ENCODE results near the gene ATOSB. TPM values are rescaled to one million over a fixed set of nuclear protein-coding genes. Genes with fewer than 3 reads are reported as not detected.

Gene ATOSB
- polyA plus RNA-seq, 2 donors = 19.6 to 20.9 TPM

GRCh38 chr9:35059438-35059837 is 56.2 kb downstream of the ATOSB start:
- 94% methylated on average over 10 of the region's 10 CpGs for WGBS, 2 donors
- H3K36me3 ChIP-seq (ENCODE audit: control insufficient read depth in 2 of 2, insufficient read depth in 2 of 2, low read length in 1 of 2) = peaks cover 55 to 64% of the 10 kb centered on the region in 2 donors
- H3K4me1 ChIP-seq (ENCODE audit: control insufficient read depth in 2 of 2, insufficient read depth in 2 of 2, low read length in 1 of 2) = no peaks in the 10 kb centered on the region
- no peak overlapping the region for H3K27ac ChIP-seq (ENCODE audit: low read depth in 2 of 2, low read length in 1 of 2)
- H3K9me3 ChIP-seq (ENCODE audit: control insufficient read depth in 2 of 2, insufficient read depth in 1 of 2, low read depth in 1 of 2, low read length in 1 of 2) = no peaks in the 10 kb centered on the region
- no peaks in the 10 kb centered on the region for H3K27me3 ChIP-seq (ENCODE audit: control insufficient read depth in 1 of 2, insufficient read depth in 2 of 2, low read length in 2 of 2)
- H3K4me3 ChIP-seq (ENCODE audit: low read depth in 1 of 2, low read length in 2 of 2) = no peak overlapping the region

DNA sequence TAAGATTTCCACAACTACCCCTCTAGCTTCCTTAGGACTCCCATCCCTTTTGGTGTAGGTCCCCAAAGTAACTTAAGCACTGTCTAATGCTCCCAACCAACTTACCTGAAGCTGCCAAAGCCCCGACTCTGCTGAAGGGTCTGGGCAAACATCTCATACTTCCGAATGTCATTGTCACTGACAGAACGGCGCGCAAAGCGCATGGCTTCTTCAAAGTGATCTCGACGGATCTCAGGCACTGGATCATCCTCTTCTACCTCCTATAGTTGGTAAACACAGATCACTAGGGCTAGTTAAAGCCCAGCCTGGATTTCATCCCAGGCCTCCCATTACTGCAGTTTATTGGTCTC is 58.4 kb downstream of the ATOSB start:
- no peaks in the 10 kb centered on the region for H3K4me1 ChIP-seq (ENCODE audit: control insufficient read depth in 2 of 2, insufficient read depth in 2 of 2, low read length in 1 of 2)
- H3K9me3 ChIP-seq (ENCODE audit: control insufficient read depth in 2 of 2, insufficient read depth in 1 of 2, low read depth in 1 of 2, low read length in 1 of 2) = no peaks in the 10 kb centered on the region
- H3K27ac ChIP-seq (ENCODE audit: low read depth in 2 of 2, low read length in 1 of 2) = no peak overlapping the region
- WGBS, 2 donors = 96 to 97% methylated on average over 8 of the region's 8 CpGs
- H3K4me3 ChIP-seq (ENCODE audit: low read depth in 1 of 2, low read length in 2 of 2) = no peak overlapping the region
- peaks cover 35 to 47% of the 10 kb centered on the region in 2 donors for H3K36me3 ChIP-seq (ENCODE audit: control insufficient read depth in 2 of 2, insufficient read depth in 2 of 2, low read length in 1 of 2)
- no peaks in the 10 kb centered on the region for H3K27me3 ChIP-seq (ENCODE audit: control insufficient read depth in 1 of 2, insufficient read depth in 2 of 2, low read length in 2 of 2)

DNA sequence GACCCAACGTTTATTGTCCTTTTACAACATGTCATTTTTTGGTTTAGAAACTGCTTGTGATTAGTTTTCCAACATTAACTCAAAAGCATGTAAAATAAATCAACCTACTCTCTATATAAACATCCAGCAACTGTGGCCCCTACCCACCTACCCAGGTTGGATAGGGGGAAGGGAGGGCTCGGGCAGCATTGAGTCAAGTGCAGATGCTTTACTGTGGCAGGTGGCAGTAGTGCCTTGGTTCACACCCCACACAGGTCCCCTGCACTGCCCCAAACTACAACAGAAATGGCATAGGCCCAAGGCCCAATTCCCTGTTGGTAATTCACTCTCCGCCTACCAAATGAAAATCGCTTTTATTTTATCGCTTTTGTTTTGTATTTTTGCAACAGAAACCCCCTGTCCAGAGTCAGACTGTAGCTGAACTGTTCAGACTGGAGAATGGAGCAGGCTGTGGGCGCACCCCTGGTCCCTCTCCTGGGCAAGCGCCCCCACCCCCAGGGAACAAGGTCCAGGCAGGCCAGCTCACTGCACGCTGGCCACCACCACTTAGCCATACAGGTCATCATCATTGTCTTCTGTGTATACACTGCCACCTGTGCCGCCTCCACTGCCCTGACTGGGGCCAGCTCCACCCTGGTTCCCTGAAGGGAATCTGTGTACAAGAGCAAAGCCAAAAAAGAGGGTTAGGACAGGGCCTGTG is 58.9 kb downstream of the ATOSB start:
- no peaks in the 10 kb centered on the region for H3K4me1 ChIP-seq (ENCODE audit: control insufficient read depth in 2 of 2, insufficient read depth in 2 of 2, low read length in 1 of 2)
- 91 to 95% methylated on average over 9 of the region's 9 CpGs for WGBS, 2 donors
- no peaks in the 10 kb centered on the region for H3K9me3 ChIP-seq (ENCODE audit: control insufficient read depth in 2 of 2, insufficient read depth in 1 of 2, low read depth in 1 of 2, low read length in 1 of 2)
- H3K27me3 ChIP-seq (ENCODE audit: control insufficient read depth in 1 of 2, insufficient read depth in 2 of 2, low read length in 2 of 2) = no peaks in the 10 kb centered on the region
- no peak overlapping the region for H3K27ac ChIP-seq (ENCODE audit: low read depth in 2 of 2, low read length in 1 of 2)
- peaks cover 30 to 42% of the 10 kb centered on the region in 2 donors for H3K36me3 ChIP-seq (ENCODE audit: control insufficient read depth in 2 of 2, insufficient read depth in 2 of 2, low read length in 1 of 2)
- H3K4me3 ChIP-seq (ENCODE audit: low read depth in 1 of 2, low read length in 2 of 2) = no peak overlapping the region

DNA sequence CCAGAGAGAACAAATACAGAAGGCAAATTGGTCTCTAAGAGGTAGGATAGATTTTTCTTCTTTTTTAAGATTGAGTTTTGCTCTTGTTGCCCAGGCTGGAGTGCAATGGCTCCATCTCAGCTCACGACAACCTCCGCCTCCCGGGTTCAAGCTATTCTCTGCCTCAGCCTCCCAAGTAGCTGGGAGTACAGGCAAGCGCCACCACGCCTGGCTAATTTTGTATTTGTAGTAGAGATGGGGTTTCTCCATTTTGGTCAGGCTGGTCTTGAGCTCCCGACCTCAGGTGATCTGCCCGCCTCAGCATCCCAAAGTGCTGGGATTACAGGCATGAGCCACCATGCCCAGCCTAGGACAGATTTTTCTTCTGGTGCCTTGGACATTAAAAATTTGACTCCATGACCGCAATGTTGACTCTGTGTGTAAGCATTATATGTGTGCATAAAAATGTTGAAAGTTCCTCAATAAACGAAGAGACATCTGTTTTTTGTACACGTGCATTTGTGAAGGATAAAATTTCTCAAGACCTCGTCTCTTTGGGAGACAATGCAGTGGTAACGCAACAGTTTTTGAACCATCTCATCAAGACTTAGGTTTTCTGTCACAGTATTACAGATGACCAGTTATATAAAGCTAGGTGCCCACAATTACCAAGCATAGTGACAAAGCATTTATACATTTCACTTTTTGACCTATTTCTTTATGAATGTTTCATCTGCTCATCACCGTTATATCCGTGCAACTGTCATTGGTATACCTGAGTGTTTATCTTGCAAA is 60.6 kb downstream of the ATOSB start:
- Histone ChIP-seq H3K27me3 (ENCODE audit: control insufficient read depth in 1 of 2, insufficient read depth in 2 of 2, low read length in 2 of 2) (no peaks in the 10 kb centered on the region), H3K27ac (ENCODE audit: low read depth in 2 of 2, low read length in 1 of 2) (no peak overlapping the region), H3K9me3 (ENCODE audit: control insufficient read depth in 2 of 2, insufficient read depth in 1 of 2, low read depth in 1 of 2, low read length in 1 of 2) (no peaks in the 10 kb centered on the region), H3K4me3 (ENCODE audit: low read depth in 1 of 2, low read length in 2 of 2) (no peak overlapping the region), H3K4me1 (ENCODE audit: control insufficient read depth in 2 of 2, insufficient read depth in 2 of 2, low read length in 1 of 2) (no peaks in the 10 kb centered on the region), H3K36me3 (ENCODE audit: control insufficient read depth in 2 of 2, insufficient read depth in 2 of 2, low read length in 1 of 2) (peaks cover 18 to 27% of the 10 kb centered on the region in 2 donors)
- WGBS, 2 donors = 93 to 96% methylated on average over 14 of the region's 14 CpGs

DNA sequence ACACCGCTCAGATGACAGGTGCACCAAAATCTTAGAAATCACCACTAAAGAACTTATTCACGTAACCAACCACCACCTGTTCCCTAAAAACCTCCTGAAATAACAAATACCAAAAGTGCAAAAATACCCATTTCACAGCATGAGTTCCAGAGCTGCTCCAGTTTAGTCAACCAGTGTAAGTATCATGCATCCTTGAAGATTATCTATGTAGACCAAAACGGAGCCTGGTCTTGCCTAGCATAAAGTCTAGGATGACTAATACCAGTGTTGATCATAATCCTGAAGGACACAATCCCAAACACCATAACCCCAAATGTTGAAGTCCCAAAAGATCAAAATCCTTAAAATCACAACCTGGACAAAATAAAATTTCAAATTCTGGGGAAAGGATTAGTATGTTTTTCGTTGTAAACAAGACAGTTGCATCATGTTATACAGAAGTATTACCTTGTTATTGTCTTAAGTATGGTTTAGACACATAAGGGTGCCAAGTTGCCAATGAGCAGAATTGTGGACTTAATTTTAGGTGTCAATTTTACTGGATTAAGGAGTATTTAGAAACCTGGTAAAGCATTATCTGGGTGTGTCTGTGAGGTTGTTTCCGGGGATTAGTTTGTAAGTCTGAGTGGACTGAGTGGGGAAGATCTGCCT is 61.4 kb downstream of the ATOSB start:
- Histone ChIP-seq H3K4me3 (ENCODE audit: low read depth in 1 of 2, low read length in 2 of 2) (no peak overlapping the region), H3K4me1 (ENCODE audit: control insufficient read depth in 2 of 2, insufficient read depth in 2 of 2, low read length in 1 of 2) (no peaks in the 10 kb centered on the region), H3K27me3 (ENCODE audit: control insufficient read depth in 1 of 2, insufficient read depth in 2 of 2, low read length in 2 of 2) (no peaks in the 10 kb centered on the region), H3K27ac (ENCODE audit: low read depth in 2 of 2, low read length in 1 of 2) (no peak overlapping the region), H3K36me3 (ENCODE audit: control insufficient read depth in 2 of 2, insufficient read depth in 2 of 2, low read length in 1 of 2) (peaks cover 17 to 24% of the 10 kb centered on the region in 2 donors), H3K9me3 (ENCODE audit: control insufficient read depth in 2 of 2, insufficient read depth in 1 of 2, low read depth in 1 of 2, low read length in 1 of 2) (no peaks in the 10 kb centered on the region)
- 53 to 77% methylated on average over 5 of the region's 5 CpGs for WGBS, 2 donors

Other genes starting within 250 kb of the ATOSB start
- gene PHF24, start 157.6 kb downstream of the ATOSB start, polyA plus RNA-seq = under 1 TPM; 0.04 to 0.07 TPM
- 1 to 10 TPM; 4.2 to 8.9 TPM for gene DNAJB5, start 126.1 kb downstream of the ATOSB start, polyA plus RNA-seq
- gene VCP, start 43.2 kb downstream of the ATOSB start, polyA plus RNA-seq = 100 to 1,000 TPM in 1 of 2 donors, 10 to 100 TPM in 1; 60.4 to 150 TPM
- 10 to 100 TPM; 14.7 to 24.5 TPM for gene FANCG, start 35.9 kb downstream of the ATOSB start, polyA plus RNA-seq
- gene PIGO, start 19.3 kb downstream of the ATOSB start, polyA plus RNA-seq = 10 to 100 TPM; 12.3 to 12.5 TPM
- gene STOML2, start 12.7 kb downstream of the ATOSB start, polyA plus RNA-seq = 100 to 1,000 TPM in 1 of 2 donors, 10 to 100 TPM in 1; 32.9 to 107 TPM
- gene UNC13B, start 46.1 kb upstream of the ATOSB start, polyA plus RNA-seq = 10 to 100 TPM; 11.3 to 15.6 TPM

All from esophagus (tissue), 2 donors.